ENCODE results near the gene ZNF628.

DNA sequence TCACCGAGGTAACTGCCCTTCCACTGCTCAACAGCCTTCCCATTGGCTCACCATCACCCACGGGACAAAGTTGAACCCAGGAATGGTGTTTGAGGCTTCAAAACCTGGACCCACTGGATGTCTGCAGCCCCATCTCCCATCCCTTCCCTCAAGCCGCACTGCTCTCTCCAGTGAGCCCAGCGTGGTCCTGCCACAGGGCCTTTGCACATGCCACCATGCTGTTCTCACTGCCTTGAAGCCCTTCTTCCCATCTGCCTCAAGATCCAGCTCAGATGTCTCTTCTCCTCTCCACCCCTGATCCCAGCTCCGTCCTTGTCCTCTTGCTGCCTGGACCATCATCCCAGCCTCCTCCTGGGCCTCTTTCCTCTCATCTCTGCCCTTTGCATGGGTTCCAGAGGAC, 37.4 kb upstream of the ZNF628 start:
- TF ChIP-seq, protein P1, sequence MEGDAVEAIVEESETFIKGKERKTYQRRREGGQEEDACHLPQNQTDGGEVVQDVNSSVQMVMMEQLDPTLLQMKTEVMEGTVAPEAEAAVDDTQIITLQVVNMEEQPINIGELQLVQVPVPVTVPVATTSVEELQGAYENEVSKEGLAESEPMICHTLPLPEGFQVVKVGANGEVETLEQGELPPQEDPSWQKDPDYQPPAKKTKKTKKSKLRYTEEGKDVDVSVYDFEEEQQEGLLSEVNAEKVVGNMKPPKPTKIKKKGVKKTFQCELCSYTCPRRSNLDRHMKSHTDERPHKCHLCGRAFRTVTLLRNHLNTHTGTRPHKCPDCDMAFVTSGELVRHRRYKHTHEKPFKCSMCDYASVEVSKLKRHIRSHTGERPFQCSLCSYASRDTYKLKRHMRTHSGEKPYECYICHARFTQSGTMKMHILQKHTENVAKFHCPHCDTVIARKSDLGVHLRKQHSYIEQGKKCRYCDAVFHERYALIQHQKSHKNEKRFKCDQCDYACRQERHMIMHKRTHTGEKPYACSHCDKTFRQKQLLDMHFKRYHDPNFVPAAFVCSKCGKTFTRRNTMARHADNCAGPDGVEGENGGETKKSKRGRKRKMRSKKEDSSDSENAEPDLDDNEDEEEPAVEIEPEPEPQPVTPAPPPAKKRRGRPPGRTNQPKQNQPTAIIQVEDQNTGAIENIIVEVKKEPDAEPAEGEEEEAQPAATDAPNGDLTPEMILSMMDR (conservative IDR thresholded peaks at IDR 0.05; ENCODE audit: low read depth, low read length): no peak
- TF ChIP-seq POLR2A (IDR thresholded peaks at IDR 0.05; ENCODE audit: low read depth, low read length) (no peak), RFX5 (IDR thresholded peaks at IDR 0.05; ENCODE audit: low read depth, low read length) (no peak), RAD21 (IDR thresholded peaks at IDR 0.05; ENCODE audit: low read length) (no peak), RCOR1 (IDR thresholded peaks at IDR 0.05; ENCODE audit: insufficient replicate concordance, low read length) (no peak), SMC3 (IDR thresholded peaks at IDR 0.05; ENCODE audit: low read depth, low read length) (no peak), MXI1 (IDR thresholded peaks at IDR 0.05; ENCODE audit: borderline replicate concordance, low read depth, low read length) (no peak), CEBPB (IDR thresholded peaks at IDR 0.05; ENCODE audit: low read depth, low read length) (no peak), FOS (IDR thresholded peaks at IDR 0.05; ENCODE audit: low read depth, low read length) (no peak), MAFK (IDR thresholded peaks at IDR 0.05; ENCODE audit: low read depth, low read length) (no peak), BHLHE40 (IDR thresholded peaks at IDR 0.05; ENCODE audit: low read depth, low read length) (no peak), CHD1 (IDR thresholded peaks at IDR 0.05; ENCODE audit: low read depth, low read length) (no peak)
- TF ChIP-seq, protein P2, sequence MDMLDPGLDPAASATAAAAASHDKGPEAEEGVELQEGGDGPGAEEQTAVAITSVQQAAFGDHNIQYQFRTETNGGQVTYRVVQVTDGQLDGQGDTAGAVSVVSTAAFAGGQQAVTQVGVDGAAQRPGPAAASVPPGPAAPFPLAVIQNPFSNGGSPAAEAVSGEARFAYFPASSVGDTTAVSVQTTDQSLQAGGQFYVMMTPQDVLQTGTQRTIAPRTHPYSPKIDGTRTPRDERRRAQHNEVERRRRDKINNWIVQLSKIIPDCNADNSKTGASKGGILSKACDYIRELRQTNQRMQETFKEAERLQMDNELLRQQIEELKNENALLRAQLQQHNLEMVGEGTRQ (IDR thresholded peaks at IDR 0.05; ENCODE audit: low read depth, low read length): no peak
- TF ChIP-seq, protein P3, sequence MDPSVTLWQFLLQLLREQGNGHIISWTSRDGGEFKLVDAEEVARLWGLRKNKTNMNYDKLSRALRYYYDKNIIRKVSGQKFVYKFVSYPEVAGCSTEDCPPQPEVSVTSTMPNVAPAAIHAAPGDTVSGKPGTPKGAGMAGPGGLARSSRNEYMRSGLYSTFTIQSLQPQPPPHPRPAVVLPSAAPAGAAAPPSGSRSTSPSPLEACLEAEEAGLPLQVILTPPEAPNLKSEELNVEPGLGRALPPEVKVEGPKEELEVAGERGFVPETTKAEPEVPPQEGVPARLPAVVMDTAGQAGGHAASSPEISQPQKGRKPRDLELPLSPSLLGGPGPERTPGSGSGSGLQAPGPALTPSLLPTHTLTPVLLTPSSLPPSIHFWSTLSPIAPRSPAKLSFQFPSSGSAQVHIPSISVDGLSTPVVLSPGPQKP (IDR thresholded peaks at IDR 0.05; ENCODE audit: borderline replicate concordance, low read depth, low read length): no peak
